HFFc6 (cell line): Measurements from ENCODE around the gene DPP6. TPM values are rescaled to one million over a fixed set of nuclear protein-coding genes. Genes with fewer than 3 reads are reported as not detected.

ENCODE experiments used
- DNase-seq: peaks from one replicate; pipeline ENCODE4 v3.0.0-alpha.2; 2018
- H3K27ac Mint-ChIP-seq: 2 replicates; pipeline ENCODE4 v1.8.0; 2020; ENCODE audit warnings: mild to moderate bottlenecking, mixed read lengths
- H3K27me3 Mint-ChIP-seq: 2 replicates; pipeline ENCODE4 v1.8.0; 2021; ENCODE audit warnings: mild to moderate bottlenecking, moderate library complexity, mixed read lengths; ENCODE audit not compliant: insufficient read depth
- H3K36me3 Mint-ChIP-seq: 2 replicates; pipeline ENCODE4 v1.8.0; 2021; ENCODE audit warnings: low read depth, mixed read lengths
- H3K4me1 Mint-ChIP-seq: 2 replicates; pipeline ENCODE4 v1.8.0; 2020; ENCODE audit warnings: low read depth, mixed read lengths
- H3K4me3 Mint-ChIP-seq: 2 replicates; pipeline ENCODE4 v1.8.0; 2020; ENCODE audit warnings: mild to moderate bottlenecking, moderate library complexity, mixed read lengths
- H3K9me3 Mint-ChIP-seq: 2 replicates; pipeline ENCODE4 v1.8.0; 2020; ENCODE audit warnings: mild to moderate bottlenecking, mixed read lengths
- CTCF ChIP-seq: fragments of 200-600 bp; sonication (generic); IDR thresholded peaks from 2 replicates; pipeline ENCODE4 v1.5.0; 2021; ENCODE audit warnings: antibody characterized with exemption, mild to moderate bottlenecking
- total RNA-seq, 6 experiments: library from RNA; stranded (reverse); fragmentation: NEBNext Ultra II Directional; extraction: Animal tissue kit (Norgen Biotek cat#: 25700); gene quantifications; 2 replicates in 1 of 6; 3 replicates in 5 of 6; pipeline ENCODE4 v1.2.3, GENCODE V29; 2021

The DPP6 gene
- total RNA-seq, 6 experiments from 2014 or later, result not detected

DNA sequence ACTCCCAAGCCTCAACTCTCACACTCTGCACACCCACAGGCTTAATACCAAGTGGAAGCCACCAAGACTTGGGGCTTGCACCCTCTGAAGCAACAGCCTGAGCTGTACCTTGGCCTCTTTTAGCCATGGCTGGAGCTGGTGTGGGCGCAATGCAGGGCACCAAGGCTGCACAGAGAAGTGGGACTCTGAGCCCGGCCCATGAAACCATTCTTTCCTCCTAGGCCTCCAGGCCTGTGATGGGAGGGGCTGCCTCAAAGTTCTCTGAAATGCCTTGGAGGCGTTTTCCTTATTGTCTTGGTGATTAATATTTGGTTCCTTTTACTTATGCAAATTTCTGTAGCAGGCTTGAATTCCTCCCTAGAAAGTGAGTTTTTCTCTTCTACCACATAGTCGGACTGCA, 674.2 kb downstream of the DPP6 start:
- no peak for DNase-seq
- no peaks in the 10 kb centered on the region; the same call in 1 of the 2 replicates for H3K36me3 Mint-ChIP-seq
- H3K9me3 Mint-ChIP-seq, result peaks cover 57% of the 10 kb centered on the region
- no peaks in the 10 kb centered on the region for H3K4me1 Mint-ChIP-seq
- peaks cover 2% of the 10 kb centered on the region; the same call in 1 of the 2 replicates for H3K27me3 Mint-ChIP-seq
- no peak overlapping the region for H3K4me3 Mint-ChIP-seq
- H3K27ac Mint-ChIP-seq, result no peak overlapping the region
- no peak for TF ChIP-seq CTCF

DNA sequence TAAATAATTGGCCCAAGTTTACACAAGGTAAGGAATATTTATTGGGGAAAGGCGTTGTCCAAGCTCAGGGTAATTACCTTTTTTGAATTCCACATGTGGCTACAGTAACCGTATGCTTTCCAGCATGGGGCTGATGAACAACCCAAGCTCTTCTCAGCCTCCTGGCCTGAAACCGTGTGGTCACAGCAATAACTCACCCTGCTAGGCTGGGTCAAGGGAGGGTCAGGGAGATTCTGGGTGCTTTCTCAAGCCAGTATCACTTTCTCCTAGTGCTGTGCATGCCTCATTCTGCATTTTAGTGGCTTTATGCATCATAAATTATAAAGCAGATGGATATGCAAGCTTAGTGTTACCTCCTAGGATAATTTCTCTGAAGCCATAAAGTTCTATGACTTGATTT, 676.9 kb downstream of the DPP6 start:
- H3K36me3 Mint-ChIP-seq, result no peaks in the 10 kb centered on the region; the same call in 1 of the 2 replicates
- H3K27me3 Mint-ChIP-seq, result no peaks in the 10 kb centered on the region
- H3K9me3 Mint-ChIP-seq, result peaks cover 54% of the 10 kb centered on the region
- DNase-seq, result no peak
- no peak for TF ChIP-seq CTCF
- no peak overlapping the region for H3K27ac Mint-ChIP-seq
- no peaks in the 10 kb centered on the region for H3K4me1 Mint-ChIP-seq
- H3K4me3 Mint-ChIP-seq, result no peak overlapping the region

DNA sequence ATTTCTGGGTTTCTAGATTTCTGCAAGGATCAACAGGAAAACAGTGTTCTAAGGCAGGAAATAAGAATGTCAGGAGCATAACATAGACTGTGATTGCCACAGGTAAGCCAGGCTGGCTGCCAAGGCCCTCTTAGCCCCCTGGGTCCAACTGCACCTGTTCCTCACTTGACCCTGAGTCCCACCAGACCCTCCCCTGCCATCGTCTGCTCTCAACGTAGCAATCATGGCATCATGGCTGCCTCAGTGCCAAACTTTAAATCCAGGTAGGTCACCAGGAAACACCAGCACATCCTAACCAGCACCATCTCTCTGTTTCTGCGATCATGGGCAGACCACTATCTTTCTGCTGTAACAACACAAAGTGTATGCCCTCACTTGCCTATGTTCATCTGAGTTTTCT, 683.6 kb downstream of the DPP6 start:
- H3K9me3 Mint-ChIP-seq, result peaks cover 52% of the 10 kb centered on the region
- H3K27ac Mint-ChIP-seq, result no peak overlapping the region
- H3K36me3 Mint-ChIP-seq, result no peaks in the 10 kb centered on the region
- no peak for DNase-seq
- TF ChIP-seq CTCF, result no peak
- H3K27me3 Mint-ChIP-seq, result no peaks in the 10 kb centered on the region
- no peak overlapping the region for H3K4me3 Mint-ChIP-seq
- no peaks in the 10 kb centered on the region for H3K4me1 Mint-ChIP-seq

- Mint-ChIP-seq H3K27ac (no peak overlapping the region), H3K36me3 (no peaks in the 10 kb centered on the region), H3K9me3 (peaks cover 52% of the 10 kb centered on the region), H3K4me1 (no peaks in the 10 kb centered on the region), H3K27me3 (no peaks in the 10 kb centered on the region), H3K4me3 (no peak overlapping the region)
- TF ChIP-seq CTCF, result no peak
- no peak for DNase-seq
Observed at GRCh38 chr7:154736389-154736788, 684.2 kb downstream of the DPP6 start.

GRCh38 chr7:154738216-154738615, 686.0 kb downstream of the DPP6 start:
- no peaks in the 10 kb centered on the region for H3K4me1 Mint-ChIP-seq
- no peak overlapping the region for H3K4me3 Mint-ChIP-seq
- no peaks in the 10 kb centered on the region for H3K36me3 Mint-ChIP-seq
- DNase-seq, result no peak
- no peaks in the 10 kb centered on the region; the same call in 1 of the 2 replicates for H3K27me3 Mint-ChIP-seq
- no peak for TF ChIP-seq CTCF
- H3K9me3 Mint-ChIP-seq, result peaks cover 59% of the 10 kb centered on the region
- no peak overlapping the region for H3K27ac Mint-ChIP-seq

DNA sequence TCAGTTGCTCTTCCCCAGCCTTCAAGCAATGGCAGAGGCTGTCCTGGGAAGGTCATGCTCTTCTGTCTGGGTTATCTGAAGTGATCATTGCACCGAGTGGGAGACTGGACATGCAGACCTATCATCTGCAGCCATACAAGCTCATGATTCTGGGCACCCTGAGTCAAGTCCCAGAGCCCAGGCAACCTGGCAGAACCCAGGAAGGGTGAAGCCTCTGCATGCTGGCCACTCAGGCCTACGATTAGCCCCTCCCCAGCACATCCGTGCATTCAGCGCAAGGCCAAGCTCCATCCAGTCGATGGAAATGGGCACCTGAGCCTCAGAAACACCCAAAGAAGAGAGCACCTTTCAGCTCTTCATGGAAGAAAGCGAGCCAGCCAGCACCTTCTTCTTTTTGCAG, 688.9 kb downstream of the DPP6 start:
- Mint-ChIP-seq H3K4me3 (no peak overlapping the region), H3K27ac (no peak overlapping the region), H3K4me1 (no peaks in the 10 kb centered on the region), H3K27me3 (no peaks in the 10 kb centered on the region; the same call in 1 of the 2 replicates), H3K36me3 (no peaks in the 10 kb centered on the region), H3K9me3 (peaks cover 52% of the 10 kb centered on the region)
- no peak for TF ChIP-seq CTCF
- no peak for DNase-seq
